GM12892 (cell line): ENCODE measurements around the gene LRCH1.

ENCODE experiments used
- POLR2A ChIP-seq: IDR thresholded peaks from 2 replicates; pipeline ENCODE4 v1.6.1; 2011; ENCODE audit warnings: low read depth, low read length, control low read depth
- POLR2AphosphoS5 ChIP-seq: IDR thresholded peaks from 2 replicates; pipeline ENCODE4 v1.6.1; 2011; ENCODE audit warnings: low read depth, low read length, control low read depth
- TAF1 ChIP-seq: IDR thresholded peaks from 2 replicates; pipeline ENCODE4 v1.6.1; 2011; ENCODE audit warnings: low read depth, mild to moderate bottlenecking, control low read depth, low read length, borderline replicate concordance

DNA sequence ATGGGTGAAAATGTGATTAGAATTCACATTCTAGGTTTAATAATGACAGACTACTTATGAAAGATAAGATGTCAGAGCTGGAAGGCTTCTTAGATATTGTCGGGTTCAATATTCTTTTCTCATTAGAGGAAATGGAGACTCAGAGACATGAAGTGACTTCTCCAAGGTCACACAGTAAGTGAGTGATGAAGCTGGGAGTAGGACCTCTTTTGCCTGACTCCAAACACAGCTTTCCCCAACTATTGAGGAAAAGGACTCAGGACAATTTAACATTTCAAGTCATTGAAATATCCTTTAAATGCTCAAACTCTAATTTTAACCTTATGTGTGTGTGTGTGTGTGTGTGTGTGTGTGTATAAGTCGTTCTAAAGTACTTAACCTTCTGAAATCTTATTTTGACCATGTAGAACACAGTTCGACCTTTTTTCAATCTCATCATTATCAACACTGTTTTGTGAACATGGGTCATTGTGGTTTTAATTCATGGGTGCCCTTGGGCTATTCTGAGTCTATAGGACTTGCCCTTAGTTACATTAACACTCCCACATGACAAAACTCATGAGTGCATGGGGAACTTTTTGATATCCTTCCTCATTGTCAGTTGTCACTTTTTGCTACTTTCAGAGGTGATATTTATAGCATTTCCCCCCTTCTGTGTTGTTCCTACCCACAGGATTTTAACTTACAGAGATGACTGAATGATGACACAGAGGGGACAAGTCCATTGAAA, 53.0 kb downstream of the LRCH1 start:
- TF ChIP-seq POLR2AphosphoS5 (no peak), POLR2A (no peak), TAF1 (no peak)
